ENCODE measurements around the gene KHSRP.

The KHSRP gene

GRCh38 chr19:6392221-6393073, 32.2 kb downstream of the KHSRP start:
- no peak for DNase-seq (ENCODE audit: low read depth)

- no peak for DNase-seq (ENCODE audit: low read depth)
Observed at GRCh38 chr19:6387372-6387771, 37.2 kb downstream of the KHSRP start.

- DNase-seq (ENCODE audit: low read depth): no peak
Observed at GRCh38 chr19:6384381-6384780, 40.2 kb downstream of the KHSRP start.

GRCh38 chr19:6383188-6383587, 41.4 kb downstream of the KHSRP start:
- no peak for DNase-seq (ENCODE audit: low read depth)

- DNase-seq (ENCODE audit: low read depth): no peak
Observed at GRCh38 chr19:6381030-6381750, 43.4 kb downstream of the KHSRP start.

GRCh38 chr19:6379744-6380143, 44.9 kb downstream of the KHSRP start:
- no peak for DNase-seq (ENCODE audit: low read depth)

GRCh38 chr19:6378486-6378885, 46.1 kb downstream of the KHSRP start:
- DNase-seq (ENCODE audit: low read depth): no peak

- no peak for DNase-seq (ENCODE audit: low read depth)
Observed at GRCh38 chr19:6378041-6378440, 46.6 kb downstream of the KHSRP start.

- no peak for DNase-seq (ENCODE audit: low read depth)
Observed at GRCh38 chr19:6376512-6377190, 48.0 kb downstream of the KHSRP start.

- no peak for DNase-seq (ENCODE audit: low read depth)
Observed at GRCh38 chr19:6375411-6376010, 49.1 kb downstream of the KHSRP start, which contains the start of gene PSPN. Gene PSPN (minus strand): TSS chr19:6375933. CDS start chr19:6375849, 84 bp downstream.

GRCh38 chr19:6374711-6375410, 49.8 kb downstream of the KHSRP start:
- no peak for DNase-seq (ENCODE audit: low read depth)

GRCh38 chr19:6374161-6374709, 50.4 kb downstream of the KHSRP start:
- DNase-seq (ENCODE audit: low read depth): no peak

GRCh38 chr19:6373813-6374108, 50.9 kb downstream of the KHSRP start:
- no peak for DNase-seq (ENCODE audit: low read depth)

GRCh38 chr19:6373096-6373812, 51.4 kb downstream of the KHSRP start:
- peak; percentile 94 for DNase-seq (ENCODE audit: low read depth)

GRCh38 chr19:6372594-6373095, 52.0 kb downstream of the KHSRP start, which contains the start of gene ALKBH7:
Gene ALKBH7 (plus strand): TSS chr19:6372794. CDS start chr19:6372821, 27 bp downstream.
- peak; percentile 100 for DNase-seq (ENCODE audit: low read depth)

GRCh38 chr19:6364353-6364752, 60.3 kb downstream of the KHSRP start:
- DNase-seq (ENCODE audit: low read depth): no peak
